Measurements from ENCODE around the gene PKP4. TPM values are rescaled to one million over a fixed set of nuclear protein-coding genes. Genes with fewer than 3 reads are reported as not detected.

Gene PKP4
- total and polyA plus RNA-seq, 7 donors: 14.4 to 41.3 (median 27.5) TPM

- Histone ChIP-seq H3K9me3 (no peaks in the 10 kb centered on the region), H3K36me3 (no peaks in the 10 kb centered on the region), H3K27ac (no peak overlapping the region), H3K27me3 (no peaks in the 10 kb centered on the region), H3K4me1 (no peaks in the 10 kb centered on the region), H3K4me3 (no peak overlapping the region)
- no peak for DNase-seq
- WGBS, 2 donors: 93 to 98% methylated on average over 2 of the region's 2 CpGs
- intact Hi-C loops (cut with DNase I): no loop called here
- TF ChIP-seq POLR2AphosphoS5 (IDR thresholded peaks at IDR 0.05) (no peak), CTCF (IDR thresholded peaks at IDR 0.05) (no peak), EP300 (IDR thresholded peaks at IDR 0.05) (no peak), POLR2A (IDR thresholded peaks at IDR 0.05) (no peak)
These were observed 62.7 kb downstream of the PKP4 start for GRCh38 chr2:158519481-158519880.

- WGBS, 2 donors: 82 to 91% methylated on average over 4 of the region's 4 CpGs
- no peaks in the 10 kb centered on the region for H3K36me3 ChIP-seq
- H3K9me3 ChIP-seq: no peaks in the 10 kb centered on the region
- peak overlapping the region in 1 of 4 donors; percentile 28 for H3K27ac ChIP-seq
- H3K4me1 ChIP-seq: no peaks in the 10 kb centered on the region
- no peaks in the 10 kb centered on the region for H3K27me3 ChIP-seq
- no peak overlapping the region for H3K4me3 ChIP-seq
- no peak for DNase-seq
- no peak for TF ChIP-seq POLR2A (IDR thresholded peaks at IDR 0.05)
- TF ChIP-seq CTCF (IDR thresholded peaks at IDR 0.05): no peak
- TF ChIP-seq EP300 (IDR thresholded peaks at IDR 0.05): no peak
- TF ChIP-seq POLR2AphosphoS5 (IDR thresholded peaks at IDR 0.05): no peak
- intact Hi-C loops (cut with DNase I): no loop called here
These were observed 72.9 kb downstream of the PKP4 start for GRCh38 chr2:158529379-158530259.

GRCh38 chr2:158530829-158531228, 74.1 kb downstream of the PKP4 start:
- Histone ChIP-seq H3K4me3 (no peak overlapping the region), H3K36me3 (no peaks in the 10 kb centered on the region), H3K9me3 (no peaks in the 10 kb centered on the region), H3K27me3 (no peaks in the 10 kb centered on the region), H3K27ac (no peak overlapping the region), H3K4me1 (no peaks in the 10 kb centered on the region)
- TF ChIP-seq EP300 (IDR thresholded peaks at IDR 0.05): no peak
- no peak for TF ChIP-seq CTCF (IDR thresholded peaks at IDR 0.05)
- no peak for TF ChIP-seq POLR2A (IDR thresholded peaks at IDR 0.05)
- no peak for TF ChIP-seq POLR2AphosphoS5 (IDR thresholded peaks at IDR 0.05)
- intact Hi-C loops (cut with DNase I): no loop called here
- DNase-seq: no peak
- WGBS, 2 donors: 98 to 99% methylated on average over 1 of the region's 1 CpG

DNA sequence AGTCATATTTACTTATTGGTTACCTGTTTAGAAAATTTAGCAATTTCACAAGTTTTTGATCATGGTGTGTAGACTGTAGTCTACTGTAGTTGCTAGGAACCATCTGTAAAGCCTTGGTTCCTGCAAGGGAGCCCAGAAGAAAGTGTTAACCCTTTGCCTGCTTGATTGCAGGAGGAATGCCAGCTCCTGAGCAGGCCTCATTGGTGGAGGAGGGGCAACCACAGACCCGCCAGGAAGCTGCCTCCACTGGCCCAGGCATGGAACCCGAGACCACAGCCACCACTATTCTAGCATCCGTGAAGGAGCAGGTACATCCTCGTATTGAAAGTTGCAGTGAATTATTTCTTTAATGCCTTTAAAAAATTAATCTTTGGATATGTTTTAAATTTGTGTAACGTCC, 76.3 kb downstream of the PKP4 start:
- H3K9me3 ChIP-seq: no peaks in the 10 kb centered on the region
- no peak overlapping the region for H3K4me3 ChIP-seq
- no peaks in the 10 kb centered on the region for H3K36me3 ChIP-seq
- no peak overlapping the region for H3K27ac ChIP-seq
- 91 to 94% methylated on average over 5 of the region's 5 CpGs for WGBS, 2 donors
- TF ChIP-seq POLR2AphosphoS5 (IDR thresholded peaks at IDR 0.05) (no peak), EP300 (IDR thresholded peaks at IDR 0.05) (no peak), POLR2A (IDR thresholded peaks at IDR 0.05) (no peak), CTCF (IDR thresholded peaks at IDR 0.05) (no peak)
- intact Hi-C loops (cut with DNase I): no loop called here
- no peaks in the 10 kb centered on the region for H3K27me3 ChIP-seq
- DNase-seq: no peak
- H3K4me1 ChIP-seq: no peaks in the 10 kb centered on the region
